IMR-90 (cell line): ENCODE data around the gene KAT7.

Experiments used
- BHLHE40 ChIP-seq: fragments of 150-350 bp; IDR thresholded peaks from 2 replicates; pipeline ENCODE4 v1.6.1; 2016; ENCODE audit warnings: mild to moderate bottlenecking, low read depth, low read length
- CEBPB ChIP-seq: IDR thresholded peaks from 2 replicates; pipeline ENCODE4 v1.6.1; 2012; ENCODE audit warnings: low read depth, low read length, improper control_type of control experiment
- CHD1 ChIP-seq: IDR thresholded peaks from 2 replicates; pipeline ENCODE4 v1.6.1; 2012; ENCODE audit warnings: low read depth, low read length, improper control_type of control experiment
- CTCF ChIP-seq: conservative IDR thresholded peaks from 2 replicates; pipeline ENCODE4 v1.5.1; 2012; ENCODE audit warnings: mild to moderate bottlenecking, low read depth, low read length, improper control_type of control experiment
- FOS ChIP-seq: fragments of 150-350 bp; IDR thresholded peaks from 2 replicates; pipeline ENCODE4 v1.6.1; 2016; ENCODE audit warnings: low read depth, low read length
- MAZ ChIP-seq: IDR thresholded peaks from 2 replicates; pipeline ENCODE4 v1.6.1; 2012; ENCODE audit warnings: low read depth, mild to moderate bottlenecking, low read length, improper control_type of control experiment, moderate library complexity, borderline replicate concordance
- MXI1 ChIP-seq: IDR thresholded peaks from 2 replicates; pipeline ENCODE4 v1.6.1; 2012; ENCODE audit warnings: low read depth, mild to moderate bottlenecking, low read length, moderate library complexity, borderline replicate concordance
- POLR2A ChIP-seq: IDR thresholded peaks from 2 replicates; pipeline ENCODE4 v1.6.1; 2012; ENCODE audit warnings: mild to moderate bottlenecking, low read depth, low read length
- RAD21 ChIP-seq: IDR thresholded peaks from 2 replicates; pipeline ENCODE4 v1.6.1; 2012; ENCODE audit warnings: low read length, improper control_type of control experiment
- RCOR1 ChIP-seq: IDR thresholded peaks from 2 replicates; pipeline ENCODE4 v1.6.1; 2012; ENCODE audit warnings: mild to moderate bottlenecking, low read length, improper control_type of control experiment; ENCODE audit not compliant: insufficient replicate concordance
- USF2 ChIP-seq: fragments of 150-350 bp; IDR thresholded peaks from 2 replicates; pipeline ENCODE4 v1.6.1; 2017; ENCODE audit warnings: mild to moderate bottlenecking, antibody characterized with exemption, low read length, low read depth

- no peak for TF ChIP-seq POLR2A
- no peak for TF ChIP-seq CTCF
- TF ChIP-seq FOS, result no peak
- no peak for TF ChIP-seq BHLHE40
- no peak for TF ChIP-seq RCOR1
- no peak for TF ChIP-seq MXI1
- TF ChIP-seq CEBPB, result no peak
- no peak for TF ChIP-seq RAD21
- TF ChIP-seq USF2, result no peak
- TF ChIP-seq CHD1, result no peak
- no peak for TF ChIP-seq MAZ
These were observed 26.5 kb downstream of the KAT7 start for GRCh38 chr17:49814781-49815529.
